GM19025 (cell line): ENCODE measurements around the gene TMEM132D.

Experiments
- ATAC-seq: cut with Tn5 transposase; IDR thresholded peaks from one replicate; pipeline ENCODE4 v1.9.1; 2021; ENCODE audit warnings: mild to moderate bottlenecking, low read depth, moderate library complexity; ENCODE audit not compliant: unreplicated experiment

Gene TMEM132D

DNA sequence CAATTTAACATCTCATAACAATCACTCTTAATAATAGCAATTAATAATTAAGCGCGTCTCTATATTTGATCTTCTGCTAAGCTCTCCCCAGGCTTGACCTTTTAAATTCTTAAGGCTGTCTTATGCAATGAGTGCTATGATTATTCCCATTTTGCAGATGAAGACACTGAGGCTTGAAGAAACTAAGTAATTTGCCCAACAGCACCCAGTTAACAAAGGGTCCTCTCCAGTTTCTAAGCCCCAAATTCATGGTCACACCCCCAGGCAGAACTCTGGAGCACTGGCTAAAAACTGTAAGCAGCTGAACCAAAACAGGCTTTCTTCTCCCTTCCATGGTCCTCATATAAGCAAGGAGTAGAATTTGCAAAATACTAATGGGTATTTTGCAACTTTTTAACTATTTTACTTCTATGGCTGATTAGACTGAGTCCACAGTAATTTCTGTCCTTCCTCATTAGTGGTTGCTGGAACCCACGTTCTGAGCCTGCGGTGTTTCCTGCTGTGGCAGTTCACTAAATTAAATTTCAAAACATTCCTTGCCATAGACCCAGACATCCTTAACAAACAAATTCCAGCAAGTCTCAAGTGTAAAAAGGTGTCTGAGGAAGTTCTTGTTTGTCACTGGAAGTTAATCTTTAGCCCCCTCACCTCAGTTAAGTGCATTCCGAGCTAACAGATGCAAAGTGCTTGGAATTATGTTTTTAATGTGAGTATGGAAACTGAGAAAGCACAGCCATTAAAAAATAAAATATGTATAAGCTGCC is 76.5 kb downstream of the TMEM132D start:
- no peak for ATAC-seq

DNA sequence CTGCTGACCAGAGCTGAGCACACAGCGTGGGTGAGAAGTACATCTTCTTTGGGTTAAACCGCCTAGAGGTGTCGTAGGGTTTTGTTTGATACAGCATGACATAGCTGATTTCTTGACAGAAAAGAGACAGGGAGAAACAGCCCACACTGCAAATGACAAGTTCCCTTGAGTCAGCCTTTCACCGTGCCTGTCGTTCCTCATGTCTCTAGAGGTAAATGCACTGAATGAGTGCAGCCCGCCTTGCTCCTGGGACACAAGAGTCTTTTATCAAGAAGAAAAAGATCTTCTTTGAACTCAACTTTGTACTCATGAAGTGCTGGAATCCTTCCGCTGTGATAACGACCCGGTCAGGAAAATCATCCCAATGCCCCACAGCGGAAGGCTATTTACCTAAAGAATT is 77.6 kb downstream of the TMEM132D start:
- ATAC-seq, result no peak

DNA sequence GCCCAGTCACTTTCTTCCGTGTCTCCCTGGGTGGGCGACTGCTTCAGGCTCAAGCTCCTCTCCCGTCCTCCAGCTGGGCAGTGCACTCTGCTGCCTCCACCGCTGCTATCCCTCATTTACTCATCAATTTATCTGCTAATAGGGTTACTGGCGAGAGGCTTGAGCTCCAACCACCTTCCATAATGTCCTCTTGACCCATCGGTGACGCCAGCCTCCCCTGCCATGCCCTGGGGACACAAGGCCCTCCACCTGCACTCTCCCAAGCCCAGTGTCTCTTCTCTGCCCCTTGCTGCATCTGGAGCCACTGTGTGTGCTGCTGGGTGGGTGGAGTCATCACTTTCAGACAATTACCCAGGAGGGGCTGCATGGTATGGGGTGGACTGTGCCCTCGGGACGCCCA is 78.5 kb downstream of the TMEM132D start:
- ATAC-seq, result no peak

DNA sequence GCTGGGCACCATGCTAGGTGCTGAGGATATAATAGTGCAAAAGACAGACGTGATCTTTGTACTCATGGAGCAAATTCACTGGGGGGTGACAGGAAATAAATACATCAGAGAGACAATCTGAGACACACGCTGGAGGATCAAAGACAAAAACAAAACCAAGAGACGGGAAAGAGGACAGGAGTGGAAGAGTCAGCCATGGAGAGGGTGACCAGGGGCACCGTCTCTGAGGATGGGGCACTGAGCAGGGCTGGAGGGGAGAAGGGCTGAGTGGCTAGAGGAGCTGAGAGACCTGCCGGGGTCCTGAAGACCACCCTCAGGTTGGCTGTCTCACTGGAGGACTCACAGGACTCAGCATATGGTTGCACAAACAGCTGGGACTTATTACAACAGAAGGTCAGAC is 81.9 kb downstream of the TMEM132D start:
- no peak for ATAC-seq

DNA sequence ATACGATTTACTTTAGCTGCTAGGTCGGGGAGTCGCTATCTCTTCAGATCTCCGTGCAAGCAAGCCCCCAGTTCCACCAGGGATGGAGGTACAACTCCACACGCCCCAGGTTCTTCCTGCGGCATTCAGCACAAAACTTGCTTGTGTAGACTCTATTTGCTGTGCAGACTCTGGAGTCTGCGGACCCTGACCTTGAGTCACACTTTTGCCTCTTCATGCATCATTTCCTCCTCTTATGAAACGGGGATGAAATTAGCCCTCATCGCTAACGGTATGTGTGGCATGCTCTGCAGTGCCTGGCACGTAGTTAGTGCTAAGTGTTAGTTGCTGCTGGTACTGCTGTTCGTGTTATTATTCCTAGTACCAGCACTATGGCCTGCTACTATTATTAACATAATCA is 84.4 kb downstream of the TMEM132D start:
- no peak for ATAC-seq

DNA sequence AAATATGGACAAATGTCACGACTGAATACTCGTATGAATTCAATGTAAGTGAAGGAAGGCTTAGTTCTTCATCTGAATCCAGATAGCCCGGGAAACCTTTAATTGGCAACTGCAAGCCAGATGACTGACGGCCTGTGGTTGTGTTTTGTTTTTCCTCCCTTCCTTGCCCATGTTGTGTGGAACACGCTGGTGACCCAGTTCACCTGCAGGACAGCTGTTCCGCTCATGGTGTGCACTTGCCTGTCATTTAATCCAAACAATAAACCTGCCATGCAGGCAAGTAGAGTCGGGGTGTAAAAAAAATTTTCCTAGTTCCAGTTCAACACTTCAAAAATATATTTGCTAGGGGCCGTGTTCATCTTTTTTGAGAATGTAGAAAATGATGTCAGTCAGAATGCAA is 88.0 kb downstream of the TMEM132D start:
- ATAC-seq, result no peak

DNA sequence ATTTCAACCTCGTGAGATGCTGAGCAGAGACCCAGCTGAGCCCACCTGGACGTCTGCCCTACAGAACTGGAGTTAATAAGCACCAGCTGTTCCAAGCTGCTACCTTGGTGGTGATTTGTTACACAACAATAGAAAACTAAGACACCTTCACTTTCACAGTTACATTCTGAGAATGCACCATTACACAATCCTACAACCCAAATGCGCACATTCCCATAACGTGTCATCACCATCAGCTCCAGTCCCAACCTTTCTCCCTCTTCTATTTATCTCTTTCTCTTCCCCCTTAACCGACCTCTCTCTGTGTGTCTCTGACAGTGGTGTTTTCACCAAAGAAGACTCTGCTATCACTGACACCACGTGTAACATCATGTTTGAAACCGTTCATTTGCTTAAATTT is 91.9 kb downstream of the TMEM132D start:
- ATAC-seq, result no peak

DNA sequence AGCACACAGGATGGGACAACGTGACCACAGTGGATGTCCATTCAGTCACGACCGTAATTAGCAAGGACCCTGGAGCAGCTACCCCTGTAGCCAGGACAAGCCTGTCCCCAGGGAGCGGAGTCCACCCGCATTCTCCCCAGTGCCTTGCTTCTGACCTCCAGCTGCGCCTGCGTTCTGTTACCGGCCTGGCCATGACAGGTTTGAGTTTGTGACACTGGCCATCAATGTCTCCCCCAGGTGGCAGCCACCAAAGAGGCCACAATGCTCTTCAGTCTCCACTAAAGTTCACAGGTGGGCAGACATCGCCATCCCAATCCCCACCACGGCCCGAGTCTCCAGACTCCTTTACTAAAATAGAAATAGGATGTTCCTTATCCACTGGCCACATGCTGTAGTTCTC is 96.7 kb downstream of the TMEM132D start:
- ATAC-seq, result no peak

DNA sequence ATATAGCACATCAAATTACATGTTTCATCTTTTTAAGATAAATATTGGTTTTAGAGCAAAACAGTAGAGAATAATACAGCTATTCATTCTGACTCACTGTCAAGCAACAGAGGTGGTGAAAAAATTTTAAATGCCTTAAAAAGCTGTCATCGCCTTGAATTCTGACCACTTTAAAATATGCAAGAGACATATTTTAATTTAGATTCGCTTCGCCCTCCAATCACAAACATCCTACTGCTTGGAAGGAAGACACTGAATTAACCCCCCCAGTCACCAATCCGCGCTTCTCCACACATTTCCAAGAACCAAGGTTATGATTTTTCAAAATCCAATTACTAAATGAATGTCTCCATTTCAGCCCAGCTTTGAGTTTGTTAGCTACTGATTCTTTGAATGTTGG is 112.4 kb downstream of the TMEM132D start:
- no peak for ATAC-seq

DNA sequence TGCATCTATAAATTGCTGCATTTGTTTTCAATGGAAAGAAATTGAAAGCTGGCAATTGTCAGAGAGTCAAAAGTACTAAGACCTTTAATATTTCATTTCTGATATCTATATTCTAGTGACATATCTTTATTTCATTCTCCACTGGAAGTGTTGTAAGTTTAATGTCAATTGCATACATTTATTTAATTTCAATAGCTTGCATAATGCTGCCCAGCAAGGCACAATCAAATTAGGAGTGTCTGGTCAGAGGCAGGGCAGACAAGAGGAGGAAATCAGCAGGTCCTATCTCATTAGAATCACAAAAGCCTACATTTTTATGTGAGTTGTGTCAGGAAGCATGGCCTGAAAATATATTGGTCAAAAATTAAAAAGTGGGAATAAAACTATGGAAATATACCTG is 112.9 kb downstream of the TMEM132D start:
- no peak for ATAC-seq

DNA sequence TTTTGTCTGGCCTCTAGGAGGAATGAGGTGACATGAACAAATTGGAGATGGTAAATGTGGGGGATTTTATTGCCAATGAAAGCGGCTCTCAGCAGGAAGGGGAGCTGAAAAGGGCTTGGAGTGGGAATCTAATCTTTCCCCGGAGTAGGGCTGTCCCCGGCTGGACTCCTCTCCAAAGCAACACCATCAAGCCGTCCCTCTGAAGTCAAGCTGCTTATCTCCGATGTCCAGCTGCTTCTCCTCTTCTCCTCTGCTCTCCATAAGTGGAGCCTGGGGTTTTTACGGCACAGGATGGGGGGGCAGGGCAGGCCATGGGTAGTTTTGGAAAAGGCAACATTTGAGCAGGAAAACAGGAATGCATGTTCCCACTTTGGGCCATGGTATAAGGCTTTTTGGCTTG is 113.5 kb downstream of the TMEM132D start:
- no peak for ATAC-seq

DNA sequence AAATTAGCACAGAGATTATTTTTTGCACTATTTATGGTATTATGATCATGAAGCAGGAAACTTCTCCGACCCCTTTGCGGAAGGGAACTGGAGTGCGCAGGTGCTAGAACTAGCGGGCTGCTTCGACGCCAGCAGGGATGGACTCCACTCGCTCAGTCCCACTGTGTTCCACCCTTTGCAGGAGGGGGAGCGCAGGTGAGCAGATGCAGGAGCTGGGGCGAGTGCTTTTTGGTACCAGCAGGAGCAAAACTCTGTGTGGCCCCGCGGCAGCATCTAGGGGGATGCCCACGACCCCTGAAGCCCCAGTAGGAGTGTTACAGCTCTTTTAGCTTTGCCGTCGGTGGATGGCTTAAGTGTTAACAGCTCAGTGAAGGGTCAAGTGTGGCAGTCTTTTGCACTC is 113.9 kb downstream of the TMEM132D start:
- no peak for ATAC-seq

DNA sequence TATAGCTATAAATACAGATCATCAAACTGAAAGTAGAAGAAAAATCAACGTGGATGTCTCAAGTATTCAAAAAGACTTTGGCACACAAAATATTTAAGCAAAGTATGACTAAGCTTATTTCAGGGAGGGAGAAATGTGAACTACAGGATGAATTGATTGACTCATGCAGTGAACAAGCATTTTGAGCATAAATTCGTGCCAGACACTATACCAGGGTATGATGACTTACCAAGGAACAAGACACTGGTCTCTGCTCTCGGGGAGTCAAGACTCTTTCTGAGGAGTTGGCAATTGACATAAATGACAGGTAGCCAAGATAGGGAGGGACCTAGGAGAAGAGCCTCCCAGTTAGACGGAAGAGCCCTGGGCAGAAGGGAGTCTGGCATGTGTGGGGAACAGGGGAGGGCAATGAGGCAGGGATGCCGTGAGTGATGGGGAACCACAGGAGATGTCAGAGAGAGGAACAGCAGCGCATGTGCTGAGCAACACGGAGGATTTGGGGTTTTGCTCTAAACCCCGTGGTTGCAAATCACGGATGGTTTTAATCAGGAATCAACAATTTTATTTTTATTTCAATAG is 115.2 kb downstream of the TMEM132D start:
- ATAC-seq, result no peak

DNA sequence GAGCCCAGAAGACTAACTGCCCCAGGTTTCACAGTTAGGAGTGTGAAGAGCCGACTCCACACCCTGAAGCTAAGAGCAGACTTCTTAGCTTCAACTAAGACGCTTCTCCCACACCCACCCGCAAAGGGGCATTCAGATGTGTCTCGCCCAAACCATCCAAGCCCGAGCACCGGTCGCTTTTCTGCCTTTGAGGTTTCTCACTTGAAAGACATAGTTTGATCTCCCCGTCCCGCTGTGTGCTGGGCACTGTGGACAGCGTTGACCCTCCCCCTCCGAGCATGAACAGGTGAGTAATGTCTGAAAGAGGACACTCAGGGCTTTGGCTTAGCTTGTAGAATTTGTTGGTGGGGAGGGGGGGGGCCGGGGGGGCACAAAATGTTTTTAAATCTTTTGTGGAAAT is 123.8 kb downstream of the TMEM132D start:
- no peak for ATAC-seq

DNA sequence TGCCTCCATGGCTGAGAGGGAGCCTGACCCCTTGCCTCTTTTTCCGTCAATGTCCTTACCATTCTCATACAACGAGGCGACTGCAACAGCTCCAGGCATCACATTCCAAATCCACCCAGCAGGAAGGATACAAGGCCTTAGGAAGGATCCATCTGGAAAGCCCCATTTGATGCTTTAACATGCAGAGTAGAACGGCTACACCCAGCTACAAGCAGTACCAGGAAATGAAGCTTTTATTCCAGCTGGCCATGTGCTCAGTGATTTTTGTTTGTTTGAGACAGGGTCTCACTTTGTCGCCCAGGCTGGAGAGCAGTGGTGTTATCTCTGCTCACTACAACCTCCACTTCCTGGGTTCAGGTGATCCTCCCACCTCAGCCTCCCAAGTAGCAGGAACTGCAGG is 124.8 kb downstream of the TMEM132D start:
- ATAC-seq, result no peak

DNA sequence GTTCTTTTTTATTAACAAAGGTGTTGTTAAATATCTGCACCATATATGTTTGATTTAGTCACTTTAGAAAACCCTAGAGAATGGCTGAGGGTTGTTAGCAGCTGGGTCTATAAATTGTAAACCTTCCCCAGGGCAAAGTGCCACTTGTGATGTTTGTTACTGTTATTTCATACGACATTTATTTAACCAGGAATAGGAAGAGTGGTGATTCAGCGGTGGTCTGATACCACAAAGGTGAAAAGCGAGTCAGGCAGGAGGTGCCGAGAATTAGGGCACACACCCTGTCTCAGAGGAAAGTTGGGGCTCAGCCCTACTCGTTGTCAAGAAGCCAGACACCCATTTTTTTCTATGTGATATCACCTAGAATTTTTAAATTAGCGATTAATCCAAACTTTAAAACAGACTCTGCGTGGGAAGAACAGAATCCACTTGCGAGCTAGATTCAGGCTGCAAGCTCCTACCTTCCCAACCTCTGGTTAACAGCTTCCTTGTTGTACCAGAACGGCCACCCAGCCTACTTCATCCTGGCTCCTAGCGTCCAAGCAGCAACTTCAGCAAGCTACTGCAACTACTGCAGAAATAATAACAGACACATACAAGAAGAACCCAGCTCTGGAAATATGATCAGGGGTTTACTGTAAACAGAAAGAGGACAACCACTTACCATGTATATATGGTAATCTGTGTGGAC is 126.7 kb downstream of the TMEM132D start:
- ATAC-seq, result no peak

DNA sequence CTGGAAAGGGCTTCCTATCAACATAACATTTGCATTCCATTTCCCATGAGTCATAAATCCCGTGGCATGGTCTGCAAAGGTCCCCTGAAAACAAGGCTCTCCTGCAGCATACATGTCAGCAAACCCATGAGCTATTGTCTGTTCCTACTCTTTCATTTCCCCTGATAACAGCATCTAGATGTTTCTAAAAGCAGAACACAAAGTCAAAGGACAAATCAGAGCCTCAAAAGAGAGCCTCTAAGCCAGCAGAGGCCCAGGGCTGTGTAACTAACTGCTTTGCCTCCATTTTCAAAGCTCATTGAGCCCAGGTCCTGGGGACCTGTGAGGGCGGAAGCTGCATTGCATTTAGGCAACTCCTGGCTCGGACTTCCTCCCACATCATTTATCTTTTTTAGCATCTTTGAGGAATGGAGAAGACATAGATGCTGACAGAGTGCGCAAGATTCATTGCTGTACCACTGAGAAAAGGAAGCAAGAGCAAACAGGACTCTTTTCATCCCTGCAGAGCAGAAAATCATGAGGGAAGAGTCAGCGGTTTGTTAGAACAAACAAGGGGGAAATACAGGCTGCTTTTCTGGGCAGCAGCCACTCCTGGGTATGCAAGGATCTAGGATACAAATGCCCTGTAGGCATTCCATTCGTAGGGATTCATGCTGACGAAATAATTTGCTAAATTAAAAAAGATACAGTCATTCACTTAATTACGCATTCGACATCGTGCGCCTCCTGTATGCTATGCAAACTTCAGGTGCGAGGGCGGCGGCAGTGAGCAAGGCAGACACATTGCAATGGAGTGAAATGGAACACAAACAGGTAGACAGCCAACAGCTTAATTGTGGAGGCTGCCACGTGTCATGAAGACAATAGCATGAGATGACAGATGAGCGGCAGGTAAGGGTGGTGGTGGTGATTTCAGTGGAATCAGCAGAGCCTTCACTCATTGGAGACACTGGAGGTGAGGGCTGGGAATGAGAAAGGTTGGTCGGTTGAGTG is 131.0 kb downstream of the TMEM132D start:
- no peak for ATAC-seq

DNA sequence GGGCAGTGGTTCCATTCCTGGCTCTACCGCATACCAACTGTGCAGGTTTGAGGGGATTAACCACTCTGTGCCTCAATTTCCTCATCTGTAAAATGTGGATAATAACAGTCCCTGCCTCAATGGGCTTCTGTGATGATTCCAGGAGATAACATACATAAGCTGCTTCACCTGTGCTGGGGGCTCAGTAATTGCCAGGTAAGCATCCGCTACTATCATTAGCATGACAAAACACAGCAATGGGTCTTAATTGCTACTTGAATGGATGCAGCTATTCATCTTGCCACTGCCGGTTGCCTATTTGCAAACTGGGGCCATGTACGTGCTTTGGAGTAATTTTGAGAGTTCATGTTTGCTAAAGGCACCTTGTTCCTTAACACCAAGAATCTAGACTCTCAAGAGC is 132.6 kb downstream of the TMEM132D start:
- no peak for ATAC-seq

DNA sequence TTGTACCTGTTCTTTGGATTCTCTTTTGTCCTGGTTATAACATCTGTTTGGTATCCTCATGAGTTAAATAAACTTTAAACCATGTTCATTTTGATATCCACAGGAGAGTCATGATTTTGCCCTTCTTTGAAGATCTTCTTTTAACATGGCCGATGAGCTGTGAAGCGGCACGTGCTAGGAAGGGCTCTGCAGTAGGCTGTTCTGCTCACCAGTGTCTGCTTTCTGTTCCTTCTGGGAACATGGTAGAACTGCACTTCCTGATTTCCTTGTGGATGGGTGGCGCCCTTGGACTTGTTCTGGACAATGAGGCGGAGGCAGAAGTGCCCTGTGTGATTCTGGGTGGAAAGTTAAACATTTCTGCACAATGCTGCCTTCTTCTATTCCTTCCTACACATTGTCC is 138.1 kb downstream of the TMEM132D start:
- ATAC-seq, result no peak

DNA sequence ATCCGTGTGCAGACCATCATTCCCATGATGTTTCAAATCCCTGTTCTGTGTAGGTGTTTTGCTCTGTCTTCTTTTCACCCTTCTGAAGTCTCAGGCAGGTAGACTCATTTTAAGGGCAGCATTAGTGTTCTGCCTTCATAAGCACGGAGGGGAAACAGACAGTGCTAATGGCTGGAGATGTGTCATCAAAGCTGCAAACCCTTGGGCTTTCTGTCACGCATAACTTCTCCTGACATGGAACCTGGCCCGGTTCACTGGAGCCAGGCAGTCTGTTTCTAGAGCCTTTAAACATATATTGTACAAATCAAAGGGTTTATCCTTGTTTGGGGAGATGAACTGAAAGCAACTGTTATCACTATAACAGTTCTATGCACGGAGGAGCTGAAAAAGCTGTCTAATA is 141.4 kb downstream of the TMEM132D start:
- no peak for ATAC-seq

DNA sequence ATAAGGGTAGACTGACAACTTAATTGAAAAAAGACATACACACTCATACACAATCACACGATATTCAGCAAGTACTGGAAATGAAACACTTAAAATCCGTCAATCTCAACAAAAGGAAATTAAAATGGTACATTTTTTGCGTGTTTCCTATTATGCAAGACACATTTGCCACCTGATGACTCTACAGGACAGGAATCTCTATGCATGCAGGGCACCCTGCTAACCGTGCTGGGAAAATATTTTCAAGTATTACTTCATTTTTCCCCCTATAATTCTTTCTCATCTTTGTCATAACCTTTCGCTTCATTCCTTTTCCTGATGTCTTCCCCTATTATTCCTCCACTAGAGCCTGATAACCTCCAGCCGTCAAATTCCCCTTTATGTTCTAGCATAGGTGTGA is 150.2 kb downstream of the TMEM132D start:
- no peak for ATAC-seq
